ENCODE measurements around the gene CDC42EP3.

DNA sequence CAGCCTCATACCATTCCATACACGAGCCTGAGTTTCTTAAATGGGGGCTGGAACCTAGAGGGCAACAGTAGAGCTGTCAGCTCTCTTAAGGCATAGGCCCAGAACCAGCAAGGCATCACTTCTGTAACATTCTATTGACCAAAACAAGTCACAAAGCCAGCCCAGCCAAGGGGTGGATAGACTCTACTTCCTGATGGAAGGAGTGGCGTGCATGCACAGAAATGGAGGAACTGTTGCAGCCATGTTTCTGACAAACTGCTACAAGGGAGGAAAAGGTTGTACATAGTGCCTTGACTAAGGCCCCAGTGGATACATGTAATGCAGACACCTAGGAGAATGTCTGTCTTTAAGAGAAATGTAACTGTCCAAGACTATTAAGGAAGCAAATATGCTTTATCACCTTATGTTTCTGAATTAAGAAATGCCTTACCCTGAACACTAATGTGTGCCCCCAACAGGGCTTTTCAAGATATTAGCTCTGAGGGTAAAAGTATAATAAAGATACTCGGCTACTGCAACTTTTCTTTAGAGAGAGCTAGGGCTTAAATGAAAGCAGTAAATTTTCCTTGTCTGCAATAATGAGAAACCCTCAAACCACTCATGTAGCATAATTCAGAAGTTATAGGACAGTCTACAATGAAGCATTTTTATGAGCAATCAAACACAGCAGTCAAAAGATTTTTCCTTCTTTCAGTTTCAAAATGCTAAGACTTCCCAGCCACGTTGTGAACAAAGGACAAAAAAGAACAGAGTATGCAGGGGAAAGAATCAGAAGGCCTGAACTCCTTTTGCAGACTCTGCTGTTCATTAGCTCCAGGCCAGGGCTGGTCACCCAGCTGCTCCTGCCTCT is 35.1 kb upstream of the CDC42EP3 start:
- TF ChIP-seq, protein P1, sequence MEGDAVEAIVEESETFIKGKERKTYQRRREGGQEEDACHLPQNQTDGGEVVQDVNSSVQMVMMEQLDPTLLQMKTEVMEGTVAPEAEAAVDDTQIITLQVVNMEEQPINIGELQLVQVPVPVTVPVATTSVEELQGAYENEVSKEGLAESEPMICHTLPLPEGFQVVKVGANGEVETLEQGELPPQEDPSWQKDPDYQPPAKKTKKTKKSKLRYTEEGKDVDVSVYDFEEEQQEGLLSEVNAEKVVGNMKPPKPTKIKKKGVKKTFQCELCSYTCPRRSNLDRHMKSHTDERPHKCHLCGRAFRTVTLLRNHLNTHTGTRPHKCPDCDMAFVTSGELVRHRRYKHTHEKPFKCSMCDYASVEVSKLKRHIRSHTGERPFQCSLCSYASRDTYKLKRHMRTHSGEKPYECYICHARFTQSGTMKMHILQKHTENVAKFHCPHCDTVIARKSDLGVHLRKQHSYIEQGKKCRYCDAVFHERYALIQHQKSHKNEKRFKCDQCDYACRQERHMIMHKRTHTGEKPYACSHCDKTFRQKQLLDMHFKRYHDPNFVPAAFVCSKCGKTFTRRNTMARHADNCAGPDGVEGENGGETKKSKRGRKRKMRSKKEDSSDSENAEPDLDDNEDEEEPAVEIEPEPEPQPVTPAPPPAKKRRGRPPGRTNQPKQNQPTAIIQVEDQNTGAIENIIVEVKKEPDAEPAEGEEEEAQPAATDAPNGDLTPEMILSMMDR (conservative IDR thresholded peaks at IDR 0.05; ENCODE audit: low read depth in 2 of 2): no peak
- TF ChIP-seq EZH2 (IDR thresholded peaks at IDR 0.05; ENCODE audit: low read depth, unreplicated experiment) (no peak), POLR2AphosphoS5 (IDR thresholded peaks at IDR 0.05; ENCODE audit: low read depth) (no peak), EZH2phosphoT487 (IDR thresholded peaks at IDR 0.05; ENCODE audit: unreplicated experiment) (no peak), CREB1 (CRISPR knock-in tag; IDR thresholded peaks at IDR 0.05; ENCODE audit: low read depth) (no peak), ZNF331 (CRISPR knock-in tag; IDR thresholded peaks at IDR 0.05; ENCODE audit: low read depth) (no peak), JUNB (IDR thresholded peaks at IDR 0.05; ENCODE audit: unreplicated experiment) (no peak), ZNF114 (CRISPR knock-in tag; IDR thresholded peaks at IDR 0.05) (no peak)
- TF ChIP-seq, protein P2, sequence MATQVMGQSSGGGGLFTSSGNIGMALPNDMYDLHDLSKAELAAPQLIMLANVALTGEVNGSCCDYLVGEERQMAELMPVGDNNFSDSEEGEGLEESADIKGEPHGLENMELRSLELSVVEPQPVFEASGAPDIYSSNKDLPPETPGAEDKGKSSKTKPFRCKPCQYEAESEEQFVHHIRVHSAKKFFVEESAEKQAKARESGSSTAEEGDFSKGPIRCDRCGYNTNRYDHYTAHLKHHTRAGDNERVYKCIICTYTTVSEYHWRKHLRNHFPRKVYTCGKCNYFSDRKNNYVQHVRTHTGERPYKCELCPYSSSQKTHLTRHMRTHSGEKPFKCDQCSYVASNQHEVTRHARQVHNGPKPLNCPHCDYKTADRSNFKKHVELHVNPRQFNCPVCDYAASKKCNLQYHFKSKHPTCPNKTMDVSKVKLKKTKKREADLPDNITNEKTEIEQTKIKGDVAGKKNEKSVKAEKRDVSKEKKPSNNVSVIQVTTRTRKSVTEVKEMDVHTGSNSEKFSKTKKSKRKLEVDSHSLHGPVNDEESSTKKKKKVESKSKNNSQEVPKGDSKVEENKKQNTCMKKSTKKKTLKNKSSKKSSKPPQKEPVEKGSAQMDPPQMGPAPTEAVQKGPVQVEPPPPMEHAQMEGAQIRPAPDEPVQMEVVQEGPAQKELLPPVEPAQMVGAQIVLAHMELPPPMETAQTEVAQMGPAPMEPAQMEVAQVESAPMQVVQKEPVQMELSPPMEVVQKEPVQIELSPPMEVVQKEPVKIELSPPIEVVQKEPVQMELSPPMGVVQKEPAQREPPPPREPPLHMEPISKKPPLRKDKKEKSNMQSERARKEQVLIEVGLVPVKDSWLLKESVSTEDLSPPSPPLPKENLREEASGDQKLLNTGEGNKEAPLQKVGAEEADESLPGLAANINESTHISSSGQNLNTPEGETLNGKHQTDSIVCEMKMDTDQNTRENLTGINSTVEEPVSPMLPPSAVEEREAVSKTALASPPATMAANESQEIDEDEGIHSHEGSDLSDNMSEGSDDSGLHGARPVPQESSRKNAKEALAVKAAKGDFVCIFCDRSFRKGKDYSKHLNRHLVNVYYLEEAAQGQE (IDR thresholded peaks at IDR 0.05; ENCODE audit: unreplicated experiment): no peak
- TF ChIP-seq, protein P3, sequence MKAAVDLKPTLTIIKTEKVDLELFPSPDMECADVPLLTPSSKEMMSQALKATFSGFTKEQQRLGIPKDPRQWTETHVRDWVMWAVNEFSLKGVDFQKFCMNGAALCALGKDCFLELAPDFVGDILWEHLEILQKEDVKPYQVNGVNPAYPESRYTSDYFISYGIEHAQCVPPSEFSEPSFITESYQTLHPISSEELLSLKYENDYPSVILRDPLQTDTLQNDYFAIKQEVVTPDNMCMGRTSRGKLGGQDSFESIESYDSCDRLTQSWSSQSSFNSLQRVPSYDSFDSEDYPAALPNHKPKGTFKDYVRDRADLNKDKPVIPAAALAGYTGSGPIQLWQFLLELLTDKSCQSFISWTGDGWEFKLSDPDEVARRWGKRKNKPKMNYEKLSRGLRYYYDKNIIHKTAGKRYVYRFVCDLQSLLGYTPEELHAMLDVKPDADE (IDR thresholded peaks at IDR 0.05): no peak
- TF ChIP-seq, protein P4, sequence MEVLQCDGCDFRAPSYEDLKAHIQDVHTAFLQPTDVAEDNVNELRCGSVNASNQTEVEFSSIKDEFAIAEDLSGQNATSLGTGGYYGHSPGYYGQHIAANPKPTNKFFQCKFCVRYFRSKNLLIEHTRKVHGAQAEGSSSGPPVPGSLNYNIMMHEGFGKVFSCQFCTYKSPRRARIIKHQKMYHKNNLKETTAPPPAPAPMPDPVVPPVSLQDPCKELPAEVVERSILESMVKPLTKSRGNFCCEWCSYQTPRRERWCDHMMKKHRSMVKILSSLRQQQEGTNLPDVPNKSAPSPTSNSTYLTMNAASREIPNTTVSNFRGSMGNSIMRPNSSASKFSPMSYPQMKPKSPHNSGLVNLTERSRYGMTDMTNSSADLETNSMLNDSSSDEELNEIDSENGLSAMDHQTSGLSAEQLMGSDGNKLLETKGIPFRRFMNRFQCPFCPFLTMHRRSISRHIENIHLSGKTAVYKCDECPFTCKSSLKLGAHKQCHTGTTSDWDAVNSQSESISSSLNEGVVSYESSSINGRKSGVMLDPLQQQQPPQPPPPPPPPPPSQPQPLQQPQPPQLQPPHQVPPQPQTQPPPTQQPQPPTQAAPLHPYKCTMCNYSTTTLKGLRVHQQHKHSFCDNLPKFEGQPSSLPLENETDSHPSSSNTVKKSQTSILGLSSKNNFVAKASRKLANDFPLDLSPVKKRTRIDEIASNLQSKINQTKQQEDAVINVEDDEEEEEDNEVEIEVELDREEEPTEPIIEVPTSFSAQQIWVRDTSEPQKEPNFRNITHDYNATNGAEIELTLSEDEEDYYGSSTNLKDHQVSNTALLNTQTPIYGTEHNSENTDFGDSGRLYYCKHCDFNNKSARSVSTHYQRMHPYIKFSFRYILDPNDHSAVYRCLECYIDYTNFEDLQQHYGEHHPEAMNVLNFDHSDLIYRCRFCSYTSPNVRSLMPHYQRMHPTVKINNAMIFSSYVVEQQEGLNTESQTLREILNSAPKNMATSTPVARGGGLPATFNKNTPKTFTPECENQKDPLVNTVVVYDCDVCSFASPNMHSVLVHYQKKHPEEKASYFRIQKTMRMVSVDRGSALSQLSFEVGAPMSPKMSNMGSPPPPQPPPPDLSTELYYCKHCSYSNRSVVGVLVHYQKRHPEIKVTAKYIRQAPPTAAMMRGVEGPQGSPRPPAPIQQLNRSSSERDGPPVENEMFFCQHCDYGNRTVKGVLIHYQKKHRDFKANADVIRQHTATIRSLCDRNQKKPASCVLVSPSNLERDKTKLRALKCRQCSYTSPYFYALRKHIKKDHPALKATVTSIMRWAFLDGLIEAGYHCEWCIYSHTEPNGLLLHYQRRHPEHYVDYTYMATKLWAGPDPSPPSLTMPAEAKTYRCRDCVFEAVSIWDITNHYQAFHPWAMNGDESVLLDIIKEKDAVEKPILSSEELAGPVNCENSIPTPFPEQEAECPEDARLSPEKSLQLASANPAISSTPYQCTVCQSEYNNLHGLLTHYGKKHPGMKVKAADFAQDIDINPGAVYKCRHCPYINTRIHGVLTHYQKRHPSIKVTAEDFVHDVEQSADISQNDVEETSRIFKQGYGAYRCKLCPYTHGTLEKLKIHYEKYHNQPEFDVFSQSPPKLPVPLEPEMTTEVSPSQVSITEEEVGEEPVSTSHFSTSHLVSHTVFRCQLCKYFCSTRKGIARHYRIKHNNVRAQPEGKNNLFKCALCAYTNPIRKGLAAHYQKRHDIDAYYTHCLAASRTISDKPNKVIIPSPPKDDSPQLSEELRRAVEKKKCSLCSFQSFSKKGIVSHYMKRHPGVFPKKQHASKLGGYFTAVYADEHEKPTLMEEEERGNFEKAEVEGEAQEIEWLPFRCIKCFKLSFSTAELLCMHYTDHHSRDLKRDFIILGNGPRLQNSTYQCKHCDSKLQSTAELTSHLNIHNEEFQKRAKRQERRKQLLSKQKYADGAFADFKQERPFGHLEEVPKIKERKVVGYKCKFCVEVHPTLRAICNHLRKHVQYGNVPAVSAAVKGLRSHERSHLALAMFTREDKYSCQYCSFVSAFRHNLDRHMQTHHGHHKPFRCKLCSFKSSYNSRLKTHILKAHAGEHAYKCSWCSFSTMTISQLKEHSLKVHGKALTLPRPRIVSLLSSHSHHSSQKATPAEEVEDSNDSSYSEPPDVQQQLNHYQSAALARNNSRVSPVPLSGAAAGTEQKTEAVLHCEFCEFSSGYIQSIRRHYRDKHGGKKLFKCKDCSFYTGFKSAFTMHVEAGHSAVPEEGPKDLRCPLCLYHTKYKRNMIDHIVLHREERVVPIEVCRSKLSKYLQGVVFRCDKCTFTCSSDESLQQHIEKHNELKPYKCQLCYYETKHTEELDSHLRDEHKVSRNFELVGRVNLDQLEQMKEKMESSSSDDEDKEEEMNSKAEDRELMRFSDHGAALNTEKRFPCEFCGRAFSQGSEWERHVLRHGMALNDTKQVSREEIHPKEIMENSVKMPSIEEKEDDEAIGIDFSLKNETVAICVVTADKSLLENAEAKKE (CRISPR knock-in tag; IDR thresholded peaks at IDR 0.05): no peak
